ENCODE measurements around the gene GRIA1.

Gene GRIA1

DNA sequence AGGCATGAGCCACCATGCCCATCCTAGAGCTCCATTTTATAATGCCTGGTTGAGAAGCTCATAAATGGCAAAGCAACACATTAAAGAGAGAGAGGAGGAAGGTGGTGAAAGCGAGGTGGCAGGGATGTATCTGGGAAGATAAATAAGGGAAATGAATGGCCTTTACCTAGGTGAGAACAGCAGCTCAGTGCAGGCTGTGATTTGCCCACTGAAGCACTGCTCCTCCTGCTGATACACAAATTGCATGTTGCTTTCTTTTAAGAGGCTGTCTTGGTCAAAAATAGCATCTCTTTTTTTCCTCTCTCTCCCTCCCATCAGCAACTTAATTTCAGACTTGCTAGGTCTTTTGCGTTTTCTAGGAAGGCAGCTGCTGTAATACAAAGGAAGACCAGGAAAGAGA, 289.4 kb downstream of the GRIA1 start:
- no peak for DNase-seq (ENCODE audit: low read depth in 2 of 2)

- DNase-seq (ENCODE audit: low read depth in 2 of 2): no peak
Measured at GRCh38 chr5:153780876-153781705, 290.6 kb downstream of the GRIA1 start.

DNA sequence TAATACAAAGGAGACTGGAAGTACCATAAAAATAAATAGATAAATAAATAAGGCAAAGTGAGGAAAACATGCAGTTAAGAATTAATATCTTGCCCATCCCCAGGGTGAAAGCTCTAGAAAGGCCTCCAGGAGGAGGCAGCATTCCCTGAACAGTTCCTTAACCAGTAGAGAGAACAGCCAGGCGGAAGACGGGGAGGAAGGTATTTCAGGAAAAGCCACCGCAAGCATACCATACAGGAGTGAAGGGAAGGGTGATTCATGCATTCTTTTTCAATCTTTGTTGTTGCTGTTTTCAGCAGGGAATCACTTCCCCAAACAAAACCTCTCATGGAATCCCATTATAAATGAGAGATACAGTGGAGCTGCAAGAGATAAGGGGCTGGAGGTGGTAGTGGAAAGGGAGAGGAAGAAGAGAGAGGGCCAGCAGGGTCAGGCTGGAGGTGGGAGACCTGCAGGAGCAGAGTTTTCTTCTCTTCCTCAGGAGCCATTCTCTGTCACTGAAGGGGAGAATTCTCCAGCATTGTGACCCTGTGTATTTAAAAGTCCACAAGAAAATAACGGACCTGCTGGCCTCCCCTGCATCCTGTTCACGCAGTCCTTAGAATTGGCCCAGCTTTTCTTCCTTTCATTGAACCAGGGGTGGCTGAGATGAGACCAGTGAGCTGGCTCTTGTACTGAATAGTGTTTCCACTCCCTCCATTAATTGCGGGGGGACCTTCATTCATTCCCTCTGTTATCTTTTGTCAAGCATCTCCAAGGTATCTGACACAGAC, 292.3 kb downstream of the GRIA1 start:
- DNase-seq (ENCODE audit: low read depth in 2 of 2): no peak

GRCh38 chr5:153783362-153783658, 292.8 kb downstream of the GRIA1 start:
- no peak for DNase-seq (ENCODE audit: low read depth in 2 of 2)

GRCh38 chr5:153784277-153784676, 293.8 kb downstream of the GRIA1 start:
- DNase-seq (ENCODE audit: low read depth in 2 of 2): no peak

DNA sequence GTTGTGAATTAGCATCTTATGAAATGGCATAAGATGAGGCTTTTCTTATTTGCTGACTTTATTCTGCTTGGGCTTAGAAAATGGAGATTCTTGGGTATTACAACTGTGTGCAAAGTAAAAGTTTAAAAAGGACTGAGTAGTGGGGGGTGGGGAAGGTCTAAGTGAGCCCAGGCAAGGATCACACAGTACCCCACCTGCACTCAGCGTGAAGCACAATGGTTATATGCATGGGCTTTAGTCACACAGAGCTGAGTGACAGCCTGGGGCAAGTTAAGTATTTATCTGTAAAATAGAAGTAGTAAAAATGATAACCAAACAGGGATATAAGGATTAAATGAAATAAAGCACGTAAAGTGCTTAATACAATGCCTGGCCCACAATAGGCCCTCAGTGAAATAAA, 300.9 kb downstream of the GRIA1 start:
- DNase-seq (ENCODE audit: low read depth in 2 of 2): no peak

DNA sequence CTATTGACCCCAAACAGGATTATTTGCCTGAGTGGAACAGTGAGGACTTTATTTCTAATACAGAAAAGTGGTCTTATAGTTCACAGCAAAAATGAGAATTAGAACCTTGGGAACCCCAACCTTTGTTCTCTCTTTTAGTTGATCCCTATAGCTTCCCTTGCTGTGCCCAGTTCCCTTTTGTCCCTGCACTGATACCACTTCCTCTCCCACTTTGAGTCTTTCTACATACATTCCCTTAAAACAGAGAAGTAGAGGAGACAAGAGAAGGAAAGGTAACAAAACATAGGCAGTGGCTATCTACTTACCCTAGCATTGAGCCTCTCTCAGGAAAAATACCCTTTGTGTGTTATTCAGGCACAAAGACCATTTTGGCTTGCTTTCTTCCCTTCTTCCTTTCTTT, 301.8 kb downstream of the GRIA1 start:
- no peak for DNase-seq (ENCODE audit: low read depth in 2 of 2)

GRCh38 chr5:153793699-153794098, 303.2 kb downstream of the GRIA1 start:
- DNase-seq (ENCODE audit: low read depth in 2 of 2): no peak

DNA sequence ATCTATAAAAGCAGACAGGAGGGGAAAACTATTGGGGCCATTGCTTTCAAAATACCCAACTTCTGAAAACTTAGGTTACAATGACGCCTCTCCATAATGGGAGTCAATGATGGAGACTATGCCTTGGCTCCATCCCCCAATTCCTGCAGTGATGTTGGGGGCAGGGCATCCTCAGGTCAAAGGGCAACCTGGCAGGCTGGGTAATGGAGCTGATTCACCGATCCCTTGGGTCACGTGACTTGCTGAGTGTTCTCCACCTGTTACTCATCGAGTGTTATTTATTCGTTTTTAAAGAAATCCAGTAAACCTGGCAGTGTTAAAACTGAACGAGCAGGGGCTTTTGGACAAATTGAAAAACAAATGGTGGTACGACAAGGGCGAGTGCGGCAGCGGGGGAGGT, 303.9 kb downstream of the GRIA1 start:
- DNase-seq (ENCODE audit: low read depth in 2 of 2): no peak

DNA sequence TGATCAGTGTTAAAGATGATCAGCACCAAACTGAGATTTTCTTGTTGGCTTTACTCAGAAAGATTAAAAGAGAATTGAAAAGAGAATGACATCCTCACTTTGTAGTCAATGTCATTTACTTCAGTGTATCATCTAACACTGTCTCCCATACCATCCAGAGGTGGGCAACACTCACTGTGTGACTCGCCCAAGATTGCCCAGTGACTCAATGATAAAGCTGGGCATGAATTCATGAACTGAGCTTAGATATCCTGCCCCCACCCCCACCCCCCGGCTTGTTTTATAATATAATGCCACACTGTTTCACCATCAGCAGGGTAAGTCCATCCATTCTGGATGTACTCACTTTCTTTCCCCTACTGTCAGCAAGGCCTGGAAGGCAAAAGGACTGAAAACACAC, 306.1 kb downstream of the GRIA1 start:
- no peak for DNase-seq (ENCODE audit: low read depth in 2 of 2)

- no peak for DNase-seq (ENCODE audit: low read depth in 2 of 2)
Measured at GRCh38 chr5:153797484-153797883, 307.0 kb downstream of the GRIA1 start.

DNA sequence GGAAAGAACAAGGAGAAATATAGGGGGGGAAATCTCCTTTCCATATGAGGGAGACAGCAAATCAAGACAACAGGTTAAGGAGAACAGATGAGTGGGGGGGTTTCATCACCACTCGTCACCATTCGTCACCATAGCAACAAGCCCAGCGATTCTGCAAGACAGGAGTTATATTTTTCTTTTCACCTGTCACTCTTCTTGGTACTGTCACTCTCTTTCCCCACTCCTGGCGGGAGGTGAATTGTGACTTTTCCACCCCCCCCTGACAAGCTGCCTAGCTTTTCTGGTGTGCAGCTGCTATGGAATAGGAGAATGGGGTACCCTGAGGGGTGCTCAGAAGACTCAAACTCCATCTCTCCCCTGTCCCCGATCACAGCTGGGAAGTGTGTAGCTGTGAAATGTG, 308.4 kb downstream of the GRIA1 start:
- DNase-seq (ENCODE audit: low read depth in 2 of 2): no peak

DNA sequence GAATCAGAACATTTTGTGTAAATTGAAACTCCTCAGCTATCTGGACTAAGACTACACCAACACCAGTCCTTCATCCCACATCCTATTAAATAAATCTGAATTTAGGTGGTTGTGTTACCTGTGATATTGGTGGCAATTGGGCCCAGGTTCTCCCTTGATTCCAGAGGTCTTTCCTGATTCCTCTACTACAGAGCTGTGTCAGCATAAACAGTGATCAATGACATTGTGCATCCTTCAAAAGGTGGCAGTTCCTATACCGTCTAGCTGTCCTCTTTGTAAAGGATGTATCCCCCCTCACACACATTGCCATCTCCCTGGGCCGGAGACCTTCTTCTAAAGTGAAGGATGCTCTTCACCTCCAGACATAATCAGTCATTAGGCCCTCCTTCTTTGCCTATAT, 309.0 kb downstream of the GRIA1 start:
- DNase-seq (ENCODE audit: low read depth in 2 of 2): no peak

DNA sequence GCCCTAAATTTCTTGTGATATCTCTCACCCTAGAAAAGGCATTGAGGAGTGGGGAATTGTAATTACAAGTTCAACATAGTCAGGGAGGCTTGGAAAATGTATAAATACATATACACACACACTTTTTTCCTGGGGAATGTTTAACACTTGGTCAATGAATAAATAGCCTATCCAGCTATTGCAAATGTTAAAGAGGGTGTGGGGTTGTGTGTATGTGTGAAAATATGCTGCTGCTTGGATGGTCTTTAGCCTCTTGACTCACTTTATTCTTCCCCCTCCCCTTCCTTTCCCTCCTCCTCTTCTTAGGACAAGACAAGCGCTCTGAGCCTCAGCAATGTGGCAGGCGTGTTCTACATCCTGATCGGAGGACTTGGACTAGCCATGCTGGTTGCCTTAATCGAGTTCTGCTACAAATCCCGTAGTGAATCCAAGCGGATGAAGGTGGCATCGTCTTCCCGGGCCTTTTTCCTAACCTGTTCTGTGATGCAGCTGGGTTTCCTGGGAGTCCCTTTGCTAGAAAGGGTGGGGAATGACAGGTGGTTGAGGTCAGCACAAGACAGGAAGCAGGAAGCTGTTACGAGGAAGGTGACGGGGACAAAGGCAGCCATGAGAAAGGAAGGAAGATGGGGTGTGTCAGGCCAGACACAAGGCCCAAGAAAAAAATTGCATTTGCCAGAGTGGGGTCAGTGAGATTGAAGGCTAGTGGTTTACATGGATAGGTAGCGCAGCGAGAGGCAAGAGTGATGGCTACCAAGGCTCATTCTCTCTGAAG, 311.8 kb downstream of the GRIA1 start:
- DNase-seq (ENCODE audit: low read depth in 2 of 2): no peak

DNA sequence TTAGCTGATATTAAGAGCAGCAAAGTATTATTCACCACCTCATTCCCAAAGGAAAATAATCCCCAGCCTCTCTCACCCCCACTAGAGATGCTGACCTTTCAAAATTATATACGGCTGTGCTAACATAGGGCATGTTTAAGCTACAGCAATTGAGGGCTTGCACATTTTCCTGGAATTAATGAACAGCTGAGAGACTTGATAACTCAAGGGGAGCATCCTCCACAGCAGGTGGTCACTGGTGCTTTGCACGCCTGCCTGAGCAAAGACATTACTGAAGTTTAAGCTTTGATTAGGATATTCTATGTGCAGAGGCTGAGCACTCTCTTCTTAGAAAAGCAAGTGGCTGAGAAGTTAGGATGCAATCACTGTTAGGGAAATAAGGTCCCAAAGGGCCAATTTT, 317.3 kb downstream of the GRIA1 start:
- no peak for DNase-seq (ENCODE audit: low read depth in 2 of 2)

DNA sequence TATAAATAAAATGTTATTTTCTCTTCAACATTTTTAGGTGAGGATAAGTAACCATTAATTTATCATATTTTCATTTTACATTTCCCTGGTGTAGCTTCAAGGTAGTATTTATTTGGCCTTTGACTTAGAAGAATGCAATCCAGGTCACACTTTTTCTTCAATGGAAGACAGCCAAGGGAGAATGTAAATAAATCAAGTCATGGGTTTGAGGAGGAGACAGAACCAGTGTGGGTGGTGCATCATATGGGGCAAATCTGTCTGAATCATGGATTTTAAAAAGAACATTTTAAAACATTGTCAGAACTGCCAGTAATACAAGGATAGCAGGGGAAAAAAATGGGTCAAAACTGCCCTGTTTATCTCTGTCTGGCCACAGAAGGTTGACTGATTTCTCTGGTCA, 318.7 kb downstream of the GRIA1 start:
- no peak for DNase-seq (ENCODE audit: low read depth in 2 of 2)

DNA sequence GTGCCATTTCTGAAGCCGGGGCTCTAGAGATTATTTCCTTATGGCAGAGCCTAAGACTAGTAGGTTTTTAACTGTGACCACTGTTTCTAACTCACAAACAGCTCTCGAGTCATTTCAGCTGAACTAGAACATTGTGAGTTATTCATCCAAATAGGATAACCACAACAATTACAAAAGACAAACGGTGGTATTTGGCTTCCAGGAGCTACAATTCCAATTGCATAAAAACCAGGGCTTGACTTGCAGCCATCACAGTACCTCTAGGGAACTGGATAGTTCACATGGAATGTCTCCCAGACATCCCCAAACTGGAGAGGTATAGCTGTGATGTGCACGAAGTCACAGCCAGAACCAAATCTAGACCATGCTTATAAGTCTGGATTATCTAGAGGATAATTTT, 323.4 kb downstream of the GRIA1 start:
- DNase-seq (ENCODE audit: low read depth in 2 of 2): no peak

DNA sequence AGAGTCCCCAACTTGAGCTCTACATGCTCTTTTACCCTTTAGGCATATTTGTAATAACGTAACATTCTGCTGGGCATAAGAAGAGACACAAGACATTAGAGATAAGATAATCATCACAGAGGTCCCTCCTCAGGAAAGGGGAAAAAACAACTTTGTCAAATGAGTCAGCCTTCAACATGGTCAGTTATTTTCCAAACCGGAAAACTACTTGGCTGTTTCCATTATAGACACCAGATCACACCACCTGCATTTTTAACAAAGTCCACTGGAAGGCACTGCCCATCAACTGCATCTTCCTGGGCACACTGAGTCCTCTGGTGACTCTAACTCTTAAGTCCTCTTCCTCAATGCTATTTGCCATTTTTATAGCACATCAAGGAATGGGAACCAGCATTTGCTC, 326.4 kb downstream of the GRIA1 start:
- no peak for DNase-seq (ENCODE audit: low read depth in 2 of 2)

- DNase-seq (ENCODE audit: low read depth in 2 of 2): no peak
Measured at GRCh38 chr5:153818626-153819025, 328.2 kb downstream of the GRIA1 start.

DNA sequence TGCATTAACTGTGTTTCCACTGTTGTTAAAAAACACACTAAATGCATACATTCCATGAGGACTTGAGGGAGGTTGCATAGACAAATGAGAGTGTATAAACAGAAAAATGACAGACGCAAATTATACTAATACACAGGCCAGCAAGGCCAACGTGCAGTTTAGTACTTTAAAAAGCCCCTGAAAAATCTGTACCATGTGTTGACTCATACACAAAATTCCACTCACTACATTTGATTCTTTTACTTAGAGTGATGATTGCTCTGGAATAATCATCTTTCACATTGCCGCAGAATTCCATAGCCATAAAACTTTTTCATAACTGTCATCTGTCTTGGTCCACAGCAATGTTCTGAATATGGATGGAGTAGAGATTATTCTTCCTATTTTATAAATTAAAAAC, 332.6 kb downstream of the GRIA1 start:
- no peak for DNase-seq (ENCODE audit: low read depth in 2 of 2)

DNA sequence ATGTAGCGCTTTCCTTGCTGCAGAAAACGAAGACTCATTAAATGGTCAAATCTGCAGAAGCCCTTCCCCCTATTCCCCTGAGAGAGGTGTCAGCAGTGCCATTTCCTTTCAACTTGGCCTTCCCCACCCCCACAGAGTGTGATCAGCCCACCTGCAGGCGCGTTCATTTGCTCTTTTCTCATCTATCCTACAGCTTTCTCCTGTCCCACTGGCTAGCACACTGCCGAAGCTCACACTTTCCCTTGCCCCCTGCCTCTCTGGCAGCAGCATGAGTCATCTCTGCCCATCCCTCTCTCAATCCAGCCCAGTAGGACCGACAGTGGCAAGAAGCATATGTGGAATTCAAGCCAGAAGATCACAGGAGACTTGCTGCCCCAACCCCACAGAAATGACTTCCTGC, 334.4 kb downstream of the GRIA1 start:
- no peak for DNase-seq (ENCODE audit: low read depth in 2 of 2)

GRCh38 chr5:153827397-153827796, 336.9 kb downstream of the GRIA1 start:
- DNase-seq (ENCODE audit: low read depth in 2 of 2): no peak

All from stimulated activated CD4-positive, alpha-beta T cell treated with anti-CD3 and anti-CD28 coated beads, Interleukin-1b, Interleukin-23, amount 100 ng/mL, for 1 hour (primary cell).